ENCODE measurements around the gene NPTX2.
"Not testable (repeated sequence)": the region's sequence is repeated elsewhere in the genome, so short reads cannot be mapped to it uniquely, and the experiment has no call there.

The NPTX2 gene, protein sequence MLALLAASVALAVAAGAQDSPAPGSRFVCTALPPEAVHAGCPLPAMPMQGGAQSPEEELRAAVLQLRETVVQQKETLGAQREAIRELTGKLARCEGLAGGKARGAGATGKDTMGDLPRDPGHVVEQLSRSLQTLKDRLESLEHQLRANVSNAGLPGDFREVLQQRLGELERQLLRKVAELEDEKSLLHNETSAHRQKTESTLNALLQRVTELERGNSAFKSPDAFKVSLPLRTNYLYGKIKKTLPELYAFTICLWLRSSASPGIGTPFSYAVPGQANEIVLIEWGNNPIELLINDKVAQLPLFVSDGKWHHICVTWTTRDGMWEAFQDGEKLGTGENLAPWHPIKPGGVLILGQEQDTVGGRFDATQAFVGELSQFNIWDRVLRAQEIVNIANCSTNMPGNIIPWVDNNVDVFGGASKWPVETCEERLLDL

DNA sequence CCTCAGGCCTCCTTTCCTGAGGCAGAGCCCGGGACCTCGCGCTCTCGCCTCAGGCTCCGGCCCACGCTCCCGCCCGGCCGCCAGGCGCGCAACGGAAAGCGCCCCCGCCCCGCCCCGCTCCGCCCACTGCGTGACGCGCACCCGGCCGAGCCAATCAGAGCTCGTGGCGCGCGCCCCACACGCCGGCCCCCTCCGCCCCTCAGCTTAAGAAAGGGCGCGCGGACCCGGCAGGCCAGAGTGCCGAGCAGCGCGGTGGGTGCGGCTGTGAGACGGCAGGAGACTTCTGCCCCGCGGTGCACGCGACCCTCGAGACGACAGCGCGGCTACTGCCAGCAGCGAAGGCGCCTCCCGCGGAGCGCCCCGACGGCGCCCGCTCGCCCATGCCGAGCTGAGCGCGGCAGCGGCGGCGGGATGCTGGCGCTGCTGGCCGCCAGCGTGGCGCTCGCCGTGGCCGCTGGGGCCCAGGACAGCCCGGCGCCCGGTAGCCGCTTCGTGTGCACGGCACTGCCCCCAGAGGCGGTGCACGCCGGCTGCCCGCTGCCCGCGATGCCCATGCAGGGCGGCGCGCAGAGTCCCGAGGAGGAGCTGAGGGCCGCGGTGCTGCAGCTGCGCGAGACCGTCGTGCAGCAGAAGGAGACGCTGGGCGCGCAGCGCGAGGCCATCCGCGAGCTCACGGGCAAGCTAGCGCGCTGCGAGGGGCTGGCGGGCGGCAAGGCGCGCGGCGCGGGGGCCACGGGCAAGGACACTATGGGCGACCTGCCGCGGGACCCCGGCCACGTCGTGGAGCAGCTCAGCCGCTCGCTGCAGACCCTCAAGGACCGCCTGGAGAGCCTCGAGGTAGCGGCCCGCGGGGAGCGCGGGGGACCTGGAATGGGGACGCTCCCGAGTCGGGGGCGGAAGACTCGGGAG is at the start of gene NPTX2:
NPTX2 (plus strand) TSS at position 235 of the 909 bp plus-strand sequence; CDS start at position 412, 177 bp downstream.
- DNase-seq (ENCODE audit: low read depth): no peak

DNA sequence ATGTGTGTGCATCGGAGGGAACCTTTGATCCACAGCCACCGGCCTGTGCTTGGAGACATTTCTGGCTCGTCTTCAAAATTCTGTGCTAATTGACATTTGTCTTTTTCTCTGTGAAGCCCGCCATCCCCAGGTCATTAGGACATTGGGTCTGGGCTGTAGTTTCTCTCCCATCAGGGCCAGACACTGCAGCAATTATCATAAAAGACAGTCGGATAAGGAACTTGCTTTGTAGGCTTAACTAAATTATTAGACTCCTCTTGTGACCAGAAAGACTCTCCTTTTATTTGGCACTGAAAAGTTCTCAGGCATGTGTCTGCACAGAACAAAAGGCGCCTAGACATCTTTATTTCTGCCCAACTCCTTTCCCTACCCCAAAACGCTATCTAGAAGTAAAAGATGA is 49.1 kb upstream of the NPTX2 start:
- no peak for DNase-seq (ENCODE audit: low read depth)

DNA sequence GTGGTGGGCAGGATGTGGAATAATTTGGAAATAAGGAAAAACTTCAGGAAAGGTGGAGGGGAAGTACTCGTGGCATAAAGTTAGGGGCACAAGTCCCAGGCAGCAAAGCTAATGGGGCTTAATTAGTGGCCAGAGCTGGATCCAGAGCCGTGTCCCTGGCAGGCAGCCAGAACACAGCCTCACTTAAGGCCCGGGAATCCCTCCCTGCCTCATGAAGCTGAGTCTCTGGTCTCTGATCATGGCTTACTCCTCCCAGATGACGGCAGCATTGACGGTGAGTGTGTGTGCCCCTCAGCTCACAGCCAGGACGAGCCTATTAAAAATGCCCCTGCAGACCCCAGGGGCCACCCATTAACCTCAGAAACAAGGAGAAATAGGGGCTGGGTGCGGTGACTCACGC is 48.2 kb upstream of the NPTX2 start:
- no peak for DNase-seq (ENCODE audit: low read depth)

DNA sequence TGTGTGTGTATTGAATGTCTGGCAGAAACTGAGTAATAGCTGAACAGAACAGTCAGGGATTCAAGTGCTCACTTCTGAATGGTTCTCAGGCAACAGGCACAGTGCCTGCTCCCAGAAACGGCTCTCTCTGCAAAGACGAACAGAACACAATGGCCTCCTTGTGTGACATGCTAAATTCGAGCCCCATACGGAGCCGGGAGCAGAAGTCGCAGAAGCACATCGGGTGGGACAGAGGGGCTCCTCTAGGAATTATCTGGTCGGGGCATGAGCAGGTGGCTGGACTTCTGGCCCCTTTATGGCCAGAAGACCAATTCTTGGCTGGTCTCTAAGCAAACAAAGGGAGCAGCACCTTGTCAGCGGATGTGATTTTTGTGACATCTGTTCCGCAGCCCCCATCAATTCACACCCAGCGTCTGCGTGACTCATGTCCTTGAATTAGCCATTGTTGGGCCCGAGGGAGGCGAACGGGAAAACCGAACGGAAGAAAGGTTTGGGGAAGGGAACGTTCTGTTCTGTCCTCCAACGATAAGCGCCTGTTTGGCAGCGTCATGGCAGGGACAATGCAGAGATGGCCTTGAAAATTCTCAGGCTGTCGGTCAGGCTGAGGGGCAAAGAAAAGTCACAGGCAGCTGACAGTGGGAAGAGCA is 47.3 kb upstream of the NPTX2 start:
- DNase-seq (ENCODE audit: low read depth): no peak

DNA sequence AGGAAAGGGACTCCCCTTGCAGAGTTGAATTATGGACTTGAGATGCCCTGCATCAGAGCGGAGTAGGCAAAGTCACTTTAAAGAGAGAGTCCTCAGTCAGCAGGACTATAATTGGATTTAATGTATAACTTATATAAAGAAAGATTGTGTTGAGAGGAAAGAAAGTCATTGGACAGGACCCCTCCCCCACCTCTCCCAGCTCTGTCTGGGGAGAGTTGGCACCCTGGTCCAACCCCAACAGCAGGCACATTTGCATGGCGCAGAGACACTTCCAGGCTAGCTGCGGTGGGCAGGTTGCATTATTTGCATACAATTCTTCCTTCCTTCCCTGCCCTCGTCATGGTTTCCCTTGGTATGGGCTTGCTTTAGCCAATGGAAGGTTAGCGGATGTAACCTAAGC is 46.1 kb upstream of the NPTX2 start:
- no peak for DNase-seq (ENCODE audit: low read depth)

DNA sequence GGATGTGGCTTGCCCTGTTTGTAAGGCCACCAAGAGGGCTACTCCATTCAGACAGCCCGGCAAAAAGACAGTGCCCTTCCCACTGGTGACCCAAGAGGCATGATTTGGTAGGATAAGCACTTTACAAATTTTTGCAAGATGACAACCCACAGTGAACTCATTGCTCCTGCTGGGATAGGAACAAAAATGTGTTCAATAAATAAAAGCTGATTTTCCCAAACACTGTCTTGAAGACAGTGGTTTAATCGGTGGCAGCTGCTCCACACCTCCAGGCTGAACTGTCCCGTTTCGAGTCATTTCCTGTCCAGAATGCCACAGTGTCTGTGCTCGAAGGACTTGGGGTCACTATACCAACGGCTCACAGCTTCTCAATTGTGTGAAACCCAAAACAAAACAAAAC is 45.1 kb upstream of the NPTX2 start:
- DNase-seq (ENCODE audit: low read depth): no peak

DNA sequence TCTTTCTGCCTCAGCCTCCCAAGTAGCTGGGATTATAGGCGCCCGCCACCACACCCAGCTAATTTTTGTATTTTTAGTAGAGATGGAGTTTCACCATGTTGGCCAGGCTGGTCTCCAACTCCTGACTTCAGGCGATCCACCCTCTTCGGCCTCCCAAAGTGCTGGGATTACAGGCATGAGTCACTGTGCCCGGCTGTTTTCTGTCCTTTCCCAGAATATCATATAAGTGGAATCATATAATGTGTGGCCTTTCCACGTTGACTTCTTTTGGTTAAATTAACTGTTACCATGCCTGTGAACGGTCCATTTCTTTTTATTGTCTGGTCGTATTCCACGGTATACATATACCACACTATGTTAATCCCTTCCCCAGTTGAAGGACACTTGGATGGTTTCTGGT is 44.4 kb upstream of the NPTX2 start:
- not testable (repeated sequence) for DNase-seq (ENCODE audit: low read depth)

DNA sequence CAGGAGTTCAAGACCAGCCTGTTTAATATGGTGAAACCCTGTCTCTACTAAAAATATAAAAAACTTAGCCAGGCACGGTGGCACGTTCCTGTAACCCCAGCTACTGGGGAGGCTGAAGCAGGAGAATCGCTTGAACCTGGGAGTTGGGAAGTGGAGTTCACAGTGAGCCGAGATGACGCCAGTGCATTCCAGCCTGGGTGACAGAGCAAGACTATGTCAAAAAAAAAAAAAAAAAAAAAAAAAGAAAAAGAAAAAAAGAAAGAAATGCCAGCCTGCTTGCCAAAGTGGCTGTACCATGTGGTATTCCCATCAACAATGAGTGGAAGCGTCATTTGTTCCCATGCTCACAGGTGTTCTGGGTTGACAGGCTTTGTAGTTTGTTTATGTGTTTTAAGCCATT is 43.3 kb upstream of the NPTX2 start:
- no peak for DNase-seq (ENCODE audit: low read depth)

DNA sequence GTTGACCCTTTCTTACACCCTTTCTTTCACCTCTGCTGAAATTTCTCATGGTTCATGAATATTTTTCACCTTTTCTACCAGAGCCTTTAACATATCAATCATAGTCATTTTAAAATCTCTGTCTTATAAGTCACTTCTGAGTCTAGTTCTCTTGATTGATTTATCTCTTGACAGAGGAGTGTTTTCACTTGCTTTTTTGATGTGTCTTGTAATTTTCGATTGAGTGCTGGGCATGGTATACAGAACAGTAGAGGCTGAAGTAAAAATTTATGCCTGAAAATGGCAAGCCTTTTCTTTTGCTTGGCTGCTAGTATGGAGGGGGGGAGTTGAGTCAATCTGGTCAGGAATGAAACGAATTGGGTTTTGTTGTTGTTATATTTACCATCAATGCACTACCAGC is 41.2 kb upstream of the NPTX2 start:
- no peak for DNase-seq (ENCODE audit: low read depth)

DNA sequence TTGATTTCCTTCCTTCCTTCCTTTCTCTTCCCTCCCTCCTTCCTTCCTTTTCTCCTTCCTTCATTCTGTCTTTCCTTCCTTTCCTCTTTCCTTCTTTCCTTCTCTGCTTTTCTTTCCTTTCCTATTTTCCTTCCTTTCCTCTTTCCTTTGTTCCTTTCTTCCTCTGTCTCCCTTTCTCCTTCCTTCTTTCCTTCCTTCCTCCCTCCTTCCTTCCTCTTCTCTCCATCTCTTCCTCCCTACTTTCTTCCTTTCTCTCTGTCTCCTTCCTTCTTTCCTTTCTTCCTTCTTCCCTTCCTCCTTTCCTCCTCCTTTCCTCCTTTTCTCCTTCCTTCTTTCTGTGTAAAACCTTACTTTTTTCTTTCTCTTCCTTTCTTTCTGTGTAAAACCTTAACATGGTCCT is 32.3 kb upstream of the NPTX2 start:
- DNase-seq (ENCODE audit: low read depth): no peak

DNA sequence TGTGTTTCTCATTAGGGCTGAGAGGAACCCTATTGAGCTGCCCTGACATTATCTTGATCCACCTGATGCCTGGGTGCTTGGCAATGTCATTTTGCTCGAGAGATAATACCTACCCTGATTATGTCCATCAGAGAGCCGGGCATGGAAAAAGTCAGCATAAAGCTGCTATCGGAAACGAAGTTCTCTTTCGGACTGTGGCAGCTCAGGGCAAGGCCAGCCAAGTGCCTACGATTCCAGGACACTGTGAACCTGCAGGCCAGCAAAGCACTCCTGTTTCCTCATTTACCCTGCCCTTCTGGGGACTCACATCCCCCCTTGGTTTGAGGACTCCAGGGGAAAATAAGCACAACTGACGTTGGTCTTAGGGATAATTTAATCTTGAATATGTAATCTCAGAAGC is 25.2 kb upstream of the NPTX2 start:
- no peak for DNase-seq (ENCODE audit: low read depth)

DNA sequence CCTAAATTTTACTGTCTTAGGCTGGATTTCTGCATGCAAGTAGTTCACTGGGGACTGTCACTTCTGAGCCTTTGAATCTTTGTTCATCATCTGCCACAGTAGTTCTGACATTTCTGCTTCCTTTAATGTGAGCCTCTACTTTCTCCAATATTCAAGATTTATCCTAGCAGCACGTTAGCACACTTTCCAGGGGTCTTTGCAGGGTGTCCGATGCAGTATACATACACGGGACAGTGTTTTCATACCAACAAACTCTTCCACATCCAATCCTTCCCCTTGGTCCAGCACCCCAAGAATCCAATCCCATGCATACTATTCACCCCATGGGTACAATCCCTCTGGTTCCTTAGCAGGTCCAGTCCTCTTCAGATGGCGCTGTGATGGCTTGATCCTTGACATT is 22.7 kb upstream of the NPTX2 start:
- DNase-seq (ENCODE audit: low read depth): no peak

DNA sequence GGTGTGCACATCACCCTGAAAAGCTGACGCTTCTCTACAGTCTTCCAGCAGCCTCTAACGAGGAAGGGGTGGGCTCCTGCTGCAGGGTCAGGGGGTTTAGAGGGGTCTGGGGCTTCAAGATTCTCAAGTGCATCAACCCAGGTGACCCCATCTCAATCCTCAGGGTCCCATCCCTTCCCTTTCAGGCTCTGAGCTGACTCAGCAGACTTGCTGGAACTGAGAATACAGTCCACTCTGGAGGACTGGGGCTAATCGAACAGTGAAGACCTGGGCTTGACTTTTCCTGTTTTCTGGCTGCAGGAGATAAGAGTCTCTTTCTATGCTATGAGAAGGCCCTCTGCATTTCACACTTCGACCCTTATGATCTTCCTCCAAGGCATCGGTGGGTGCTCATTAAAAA is 22.3 kb upstream of the NPTX2 start:
- no peak for DNase-seq (ENCODE audit: low read depth)

DNA sequence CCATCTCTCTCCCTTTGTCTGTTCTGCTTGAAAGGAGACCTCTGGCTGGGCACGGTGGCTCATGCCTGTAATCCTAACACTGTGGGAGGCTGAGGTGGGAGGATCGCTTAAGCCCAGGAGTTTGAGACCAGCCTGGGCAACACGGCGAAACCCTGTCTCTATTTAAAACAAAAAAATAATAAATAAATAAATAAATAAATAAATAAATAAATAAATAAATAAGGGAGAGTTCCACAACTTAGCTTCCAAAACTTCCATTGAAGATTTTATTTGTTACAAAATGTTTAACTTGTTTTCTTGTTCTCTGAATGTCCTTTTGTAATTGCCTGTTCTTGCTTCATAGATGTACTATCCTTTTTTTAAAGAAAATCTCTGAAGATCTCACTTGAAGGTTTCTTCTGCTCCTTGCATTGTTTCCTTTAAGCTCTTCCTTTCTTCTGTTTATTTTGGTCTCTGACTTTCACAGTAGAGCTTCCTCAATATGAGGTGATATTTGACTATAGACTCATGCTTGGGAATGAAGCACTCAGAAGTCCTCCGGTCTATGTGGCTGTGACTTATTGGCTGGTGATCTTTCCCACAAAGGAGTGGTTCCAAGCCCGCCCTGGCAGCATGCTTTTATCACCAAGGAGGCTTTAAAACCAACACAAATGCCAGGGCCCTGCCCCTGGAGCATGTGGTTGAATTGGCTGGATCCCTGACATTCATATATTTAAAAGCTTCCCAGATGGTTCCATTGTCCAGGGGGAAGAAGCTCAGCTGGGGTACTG is 18.1 kb upstream of the NPTX2 start:
- DNase-seq (ENCODE audit: low read depth): no peak

DNA sequence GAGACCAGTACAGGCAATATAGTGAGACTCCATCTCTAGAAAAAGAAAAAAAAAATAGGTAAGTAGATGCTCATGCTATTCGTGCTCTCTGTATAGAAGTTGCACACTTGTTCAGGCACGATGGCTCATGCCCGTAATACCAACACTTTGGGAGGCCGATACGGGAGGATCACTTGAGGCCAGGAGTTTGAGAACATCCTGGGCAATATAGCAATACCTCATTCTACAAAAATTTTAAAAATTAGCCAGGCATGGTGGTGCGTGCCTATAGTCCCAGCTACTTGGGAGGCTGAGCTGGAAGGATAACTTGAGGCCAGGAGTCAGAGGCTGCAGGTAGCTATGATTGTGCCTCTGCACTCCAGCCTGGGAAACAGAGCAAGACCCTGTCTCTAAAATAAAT is 17.2 kb upstream of the NPTX2 start:
- DNase-seq (ENCODE audit: low read depth): no peak

DNA sequence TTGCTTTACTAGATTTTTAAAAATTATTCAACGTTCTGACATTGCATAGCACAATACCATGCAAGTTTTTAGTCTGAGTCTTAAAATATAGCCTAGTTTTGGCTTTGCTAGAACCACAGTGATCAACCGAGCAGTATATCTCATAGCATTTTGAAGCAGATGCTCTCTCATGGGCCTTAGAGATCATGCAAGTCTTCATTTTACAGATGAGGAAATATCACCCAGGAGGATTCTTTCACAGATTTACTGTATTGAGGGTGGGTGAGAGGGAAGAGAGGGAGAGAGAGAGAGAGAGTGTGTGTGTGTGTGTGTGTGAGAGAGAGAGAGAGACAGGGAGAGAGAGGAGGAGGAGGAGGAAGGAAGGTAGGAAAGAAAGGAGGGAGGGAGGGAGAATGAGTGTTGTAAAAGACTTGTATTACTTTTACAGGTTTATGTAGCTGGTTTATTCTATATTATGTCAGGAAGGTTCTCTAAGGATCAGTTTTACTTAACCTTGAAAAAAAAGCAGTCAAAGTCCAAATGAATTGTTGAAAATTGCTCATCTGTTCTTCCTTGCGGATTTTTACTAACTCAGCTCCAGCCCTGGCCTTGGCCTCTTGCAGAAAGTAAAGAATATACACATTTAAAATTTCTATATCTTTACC is 14.2 kb upstream of the NPTX2 start:
- no peak for DNase-seq (ENCODE audit: low read depth)

DNA sequence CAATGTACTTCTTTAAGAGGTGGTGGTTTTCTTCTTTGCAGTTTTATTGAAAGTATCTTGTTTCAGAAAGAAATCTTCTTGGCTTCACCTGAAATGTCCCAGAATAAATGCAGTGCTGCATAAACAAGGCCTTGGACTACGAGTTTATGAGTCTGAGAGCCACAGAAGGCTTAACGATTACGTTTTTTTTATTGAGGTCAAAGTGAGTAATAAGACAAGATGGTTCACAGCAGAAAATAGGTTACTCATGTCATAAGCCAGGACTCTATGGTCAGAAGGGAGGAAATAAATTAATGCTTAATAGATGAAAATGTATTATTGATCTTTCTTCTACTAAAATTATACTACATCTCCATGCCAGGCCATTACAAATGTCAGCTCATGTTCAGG is 13.7 kb upstream of the NPTX2 start:
- no peak for DNase-seq (ENCODE audit: low read depth)

DNA sequence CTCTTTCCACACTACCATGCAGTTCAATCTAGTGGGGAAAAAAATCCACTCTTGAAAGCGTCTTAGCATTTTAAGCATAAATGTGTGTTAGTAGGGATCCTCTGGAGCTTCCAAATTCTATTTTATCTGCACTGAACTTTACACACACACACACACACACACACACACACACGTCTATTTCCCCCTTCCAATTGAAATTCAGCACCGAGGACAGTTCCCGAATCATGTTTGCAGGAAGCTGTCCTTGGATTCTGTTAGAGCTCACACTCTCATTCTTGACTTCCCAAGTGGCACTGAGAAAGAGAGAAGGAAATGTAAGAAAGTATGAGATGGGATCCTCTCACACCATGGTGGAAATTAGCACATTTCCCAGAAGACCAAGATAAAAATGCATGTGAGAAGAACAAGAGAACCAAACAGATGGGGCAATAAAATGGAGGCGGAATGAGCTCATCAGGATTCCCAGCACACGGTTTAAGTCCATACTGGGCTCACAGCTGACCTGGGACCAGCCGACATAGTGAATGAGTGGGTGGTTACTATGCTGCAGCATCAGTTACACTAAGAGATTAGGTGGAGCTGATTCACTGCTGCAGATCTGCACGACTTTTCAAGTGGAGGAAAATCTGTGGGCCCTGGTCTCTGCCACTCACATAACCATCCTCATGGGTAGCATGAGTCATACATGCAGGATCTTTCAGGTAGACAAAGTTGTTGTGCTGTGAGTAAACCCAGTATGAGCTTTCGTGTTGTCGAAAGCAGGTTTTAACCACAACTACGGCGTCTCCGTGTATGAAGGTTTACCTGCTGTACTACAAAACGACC is 3.3 kb upstream of the NPTX2 start:
- no peak for DNase-seq (ENCODE audit: low read depth)

DNA sequence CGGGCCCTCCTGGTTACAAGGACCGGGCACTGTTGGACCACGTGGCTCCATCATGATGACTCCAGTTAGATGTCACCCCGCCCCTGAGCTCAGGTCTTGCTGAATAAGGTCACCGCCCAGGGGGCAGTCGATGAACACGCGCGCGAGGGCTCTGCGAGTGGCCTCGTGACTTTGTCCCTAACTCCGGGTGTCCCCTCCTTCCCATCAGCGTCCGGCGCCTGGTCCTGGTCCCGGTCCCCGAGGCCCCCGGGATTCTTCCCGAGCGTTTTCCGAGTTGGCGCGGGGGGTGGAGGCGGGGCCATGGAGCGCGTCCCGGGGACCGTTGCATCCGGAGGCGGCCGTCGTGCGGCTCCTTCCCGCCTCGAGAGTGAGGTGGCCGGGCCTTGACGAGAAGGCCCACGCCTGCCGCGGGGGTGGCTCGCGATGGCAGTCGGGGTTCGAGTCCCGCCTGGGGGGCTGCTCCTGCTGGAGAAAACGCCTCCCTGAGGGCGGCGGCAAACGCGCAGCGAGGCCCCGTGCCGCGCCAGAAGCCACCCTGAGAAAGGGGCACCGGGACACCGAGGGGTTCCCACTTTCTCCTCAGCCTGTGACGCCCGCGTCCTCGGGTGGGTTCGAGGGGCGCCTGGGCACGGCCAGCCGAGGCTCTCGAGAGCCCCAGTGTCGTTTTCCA is 569 bp upstream of the NPTX2 start:
- DNase-seq (ENCODE audit: low read depth): no peak

DNA sequence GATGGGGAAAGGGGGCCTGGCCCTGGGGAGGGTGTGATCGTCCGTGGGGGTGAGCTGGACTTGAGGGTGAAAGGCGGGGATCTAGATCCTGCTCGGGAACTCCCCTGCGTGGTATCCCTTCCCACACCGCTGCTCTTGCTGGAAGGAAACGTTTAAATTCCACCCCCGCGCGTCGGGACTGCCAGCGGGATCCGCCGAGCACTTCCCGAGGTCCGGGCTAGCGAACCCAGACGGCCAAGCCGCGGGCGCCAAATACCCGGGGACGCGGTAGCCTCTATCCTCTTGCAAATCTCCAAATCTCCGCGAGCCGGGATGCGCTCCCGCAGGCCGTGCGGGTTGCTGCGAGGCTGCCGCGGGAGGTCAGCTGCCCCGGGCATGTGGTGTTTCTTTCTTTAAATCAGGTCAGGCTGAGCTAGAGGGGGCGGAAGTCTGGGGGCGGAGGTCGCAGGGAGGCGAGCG is 904 bp downstream of the NPTX2 start:
- DNase-seq (ENCODE audit: low read depth): no peak

All from fibroblast of the conjunctiva (primary cell).